HepG2 (cell line): ENCODE results near the gene FAM234A. TPM values are rescaled to one million over a fixed set of nuclear protein-coding genes. Genes with fewer than 3 reads are reported as not detected.

Source experiments
- ASH2L ChIP-seq: fragments of 300-600, 200-600 bp; sonication (generic); IDR thresholded peaks from 2 replicates; pipeline ENCODE4 v1.7.0; 2017; ENCODE audit warnings: low read depth, mild to moderate bottlenecking, moderate library complexity, mixed read lengths, low read length; ENCODE audit not compliant: insufficient read length
- FOXO1 ChIP-seq: sonication (generic); formaldehyde crosslinking; IDR thresholded peaks from 2 replicates; pipeline ENCODE4 v1.4.0; 2020; ENCODE audit warnings: missing genetic modification reagents
- MXD4 ChIP-seq: IDR thresholded peaks from 2 replicates; pipeline ENCODE4 v1.6.1; 2016; ENCODE audit warnings: mild to moderate bottlenecking, missing biosample characterization, missing genetic modification reagents
- NCOA2 ChIP-seq: sonication (generic); formaldehyde crosslinking; IDR thresholded peaks from 2 replicates; pipeline ENCODE4 v1.8.0; 2022; ENCODE audit warnings: inconsistent platforms
- NKX3-1 ChIP-seq: sonication (generic); formaldehyde crosslinking; IDR thresholded peaks from 2 replicates; pipeline ENCODE4 v1.5.0; 2020; ENCODE audit warnings: missing genetic modification reagents
- PHF21A ChIP-seq: sonication (generic); formaldehyde crosslinking; IDR thresholded peaks from 2 replicates; pipeline ENCODE4 v1.5.0; 2020; ENCODE audit warnings: mild to moderate bottlenecking, missing genetic modification reagents
- RAD51 ChIP-seq: fragments of 450-650 bp; IDR thresholded peaks from 2 replicates; pipeline ENCODE4 v1.6.1; 2016; ENCODE audit warnings: borderline replicate concordance
- RCOR2 ChIP-seq: IDR thresholded peaks from 2 replicates; pipeline ENCODE4 v1.6.1; 2016; ENCODE audit warnings: missing biosample characterization, missing genetic modification reagents
- RFX1 ChIP-seq: fragments of 450-650 bp; IDR thresholded peaks from 2 replicates; pipeline ENCODE4 v1.6.1; 2017
- RFXANK ChIP-seq: IDR thresholded peaks from 2 replicates; pipeline ENCODE4 v1.6.1; 2016
- SOX6 ChIP-seq, 2 experiments: fragments of 450-650 bp in 1 of 2; sonication (generic) in 1 of 2; formaldehyde crosslinking in 1 of 2; IDR thresholded peaks; 2 replicates each; pipeline versions ENCODE4 v1.4.0 to v1.6.1; 2017 to 2020; ENCODE audit warnings: antibody characterized with exemption in 1 of 2, mild to moderate bottlenecking in 1 of 2, missing genetic modification reagents in 1 of 2
- SPEN ChIP-seq: sonication (generic); formaldehyde crosslinking; IDR thresholded peaks from 2 replicates; pipeline ENCODE4 v1.5.1; 2020; ENCODE audit warnings: low read depth, mild to moderate bottlenecking, missing genetic modification reagents
- ZFP36L1 ChIP-seq: sonication (generic); formaldehyde crosslinking; IDR thresholded peaks from 2 replicates; pipeline ENCODE4 v1.8.0; 2022; ENCODE audit warnings: mild to moderate bottlenecking, missing genetic modification reagents, moderate library complexity
- ZMYM3 ChIP-seq: sonication (generic); formaldehyde crosslinking; IDR thresholded peaks from 2 replicates; pipeline ENCODE4 v1.5.1; 2020; ENCODE audit warnings: mild to moderate bottlenecking, missing genetic modification reagents
- ZNF432 ChIP-seq: sonication (generic); formaldehyde crosslinking; IDR thresholded peaks from 2 replicates; pipeline ENCODE4 v1.5.0; 2020; ENCODE audit warnings: missing genetic modification reagents, mild to moderate bottlenecking, borderline replicate concordance
- ZNF552 ChIP-seq: sonication (generic); formaldehyde crosslinking; IDR thresholded peaks from 2 replicates; pipeline ENCODE4 v1.9.0; 2022; ENCODE audit warnings: missing genetic modification reagents, mild to moderate bottlenecking, borderline replicate concordance
- ZNF720 ChIP-seq: sonication (generic); formaldehyde crosslinking; IDR thresholded peaks from 2 replicates; pipeline ENCODE4 v1.4.0; 2020; ENCODE audit warnings: missing genetic modification reagents
- ZNF766 ChIP-seq: sonication (generic); formaldehyde crosslinking; IDR thresholded peaks from 2 replicates; pipeline ENCODE4 v1.5.0; 2020; ENCODE audit warnings: missing genetic modification reagents, borderline replicate concordance
- ZNF776 ChIP-seq: sonication (generic); formaldehyde crosslinking; IDR thresholded peaks from 2 replicates; pipeline ENCODE4 v1.4.0; 2020; ENCODE audit warnings: mild to moderate bottlenecking, missing genetic modification reagents
- ZNF782 ChIP-seq: sonication (generic); formaldehyde crosslinking; IDR thresholded peaks from 2 replicates; pipeline ENCODE4 v1.4.0; 2020; ENCODE audit warnings: missing genetic modification reagents, mild to moderate bottlenecking, borderline replicate concordance
- polyA plus RNA-seq, 8 experiments: library from polyadenylated mRNA; depleted of rRNA in 3 of 8; stranded (reverse) in 7 of 8; unstranded in 1 of 8; fragments of >200 nt; fragmentation: Illumina TruSeq in 4 of 8; extraction: Trizol in 4 of 8; gene quantifications; 2 replicates each; pipeline versions ENCODE4 v1.2.1 to v1.2.3, GENCODE V29; 2011 to 2016; ENCODE audit warnings: low read depth in 4 of 8, missing spikeins in 1 of 8, mixed read lengths in 1 of 8; ENCODE audit not compliant: insufficient read depth in 1 of 8
- total RNA-seq, 5 experiments: library from RNA; depleted of rRNA; stranded (reverse); fragments of >200 nt; fragmentation: Illumina TruSeq; extraction: Trizol; gene quantifications; 2 replicates each; pipeline ENCODE4 v1.2.3, GENCODE V29; 2016; ENCODE audit warnings: low read depth in 1 of 5
- TF ChIP-seq, protein P1 (sequence below): IDR thresholded peaks from 2 replicates; pipeline ENCODE4 v1.6.1; 2016; ENCODE audit warnings: low read depth, borderline replicate concordance
- TF ChIP-seq, protein P2 (sequence below): sonication (generic); formaldehyde crosslinking; IDR thresholded peaks from 2 replicates; pipeline ENCODE4 v1.9.0; 2022; ENCODE audit warnings: low read depth, missing genetic modification reagents
- TF ChIP-seq, protein P3 (sequence below): sonication (generic); formaldehyde crosslinking; IDR thresholded peaks from 2 replicates; pipeline ENCODE4 v1.4.0; 2020; ENCODE audit warnings: mild to moderate bottlenecking, missing genetic modification reagents

FAM234A gene
- total and polyA plus RNA-seq, 2 of the 13 experiments (the other 11 are each of a cell fraction or from before 2014, with no cell fraction given): 29.2 to 34.4 TPM

DNA sequence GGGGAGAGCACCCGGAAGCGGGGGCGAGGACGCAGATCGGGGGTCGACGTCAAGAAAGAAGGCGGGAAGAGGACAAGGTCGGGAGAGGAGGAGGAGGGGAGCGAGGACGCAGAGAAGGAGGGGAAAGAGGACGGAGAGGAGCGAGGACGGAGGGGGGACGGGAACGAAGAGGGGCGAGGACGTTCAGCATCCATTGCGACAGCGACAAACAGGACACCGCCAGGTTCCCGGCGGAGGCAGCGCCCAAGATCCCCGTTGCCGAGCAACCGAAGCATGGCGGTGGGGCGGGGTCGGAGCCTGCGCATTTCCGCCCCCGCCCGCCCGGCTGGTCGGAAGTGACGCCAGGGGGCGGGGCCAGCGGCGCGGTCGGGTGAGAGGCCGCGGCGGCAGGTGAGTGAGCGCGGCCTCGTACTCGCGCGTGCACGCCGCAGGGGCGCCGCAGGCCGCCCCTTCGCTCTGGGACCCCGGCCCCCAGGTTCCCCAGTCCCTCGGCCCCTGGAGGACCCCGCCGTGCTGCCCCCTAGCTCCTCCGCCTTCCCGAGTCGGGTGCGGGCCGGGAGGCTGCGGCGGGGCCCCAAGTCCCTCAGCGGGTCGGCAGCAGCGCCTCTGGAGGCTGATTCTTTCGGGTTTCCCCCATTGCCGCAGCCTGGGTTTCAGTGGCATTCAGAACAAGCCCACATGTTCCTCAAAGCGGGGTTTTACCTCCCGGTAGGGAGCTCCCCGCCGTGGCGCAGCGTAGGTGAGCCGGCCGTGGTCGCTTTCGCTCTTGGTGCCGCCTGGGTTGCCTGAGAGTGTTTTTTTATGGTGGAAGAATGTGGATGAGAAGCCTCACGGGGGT is at the start of gene FAM234A (continued):
- TF ChIP-seq ZNF552 (no peak), FOXO1 (0 out of 2 replicates have a peak, but pooled peaks have one; percentile 8), ZNF782 (no peak), NKX3-1 (CRISPR knock-in tag) (no peak), ZNF720 (CRISPR knock-in tag) (no peak), NCOA2 (CRISPR knock-in tag) (peak; percentile 8; the same call in 1 of the 2 replicates), RFXANK (CRISPR knock-in tag) (no peak), SOX6 (IDR thresholded peaks at IDR 0.05) (no peak), SOX6 (CRISPR knock-in tag; IDR thresholded peaks at IDR 0.05) (no peak; the same call in 1 of the 2 replicates), MXD4 (CRISPR knock-in tag) (peak; percentile 53; the same call in 1 of the 2 replicates), ZNF432 (CRISPR knock-in tag) (no peak), RFX1 (peak; percentile 82), ZNF766 (CRISPR knock-in tag) (no peak), RCOR2 (no peak), RAD51 (no peak), SPEN (CRISPR knock-in tag) (peak; percentile 78), ZMYM3 (CRISPR knock-in tag) (no peak; the same call in none of the 2 replicates), PHF21A (CRISPR knock-in tag) (0 out of 2 replicates have a peak, but pooled peaks have one; percentile 59), ZNF776 (peak; percentile 23; the same call in 1 of the 2 replicates), ASH2L (peak; percentile 75), ZFP36L1 (CRISPR knock-in tag) (0 out of 2 replicates have a peak, but pooled peaks have one; percentile 40)
- TF ChIP-seq, protein P1, sequence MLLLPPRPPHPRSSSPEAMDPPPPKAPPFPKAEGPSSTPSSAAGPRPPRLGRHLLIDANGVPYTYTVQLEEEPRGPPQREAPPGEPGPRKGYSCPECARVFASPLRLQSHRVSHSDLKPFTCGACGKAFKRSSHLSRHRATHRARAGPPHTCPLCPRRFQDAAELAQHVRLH (CRISPR knock-in tag): no peak; the same call in 1 of the 2 replicates
- TF ChIP-seq, protein P2, sequence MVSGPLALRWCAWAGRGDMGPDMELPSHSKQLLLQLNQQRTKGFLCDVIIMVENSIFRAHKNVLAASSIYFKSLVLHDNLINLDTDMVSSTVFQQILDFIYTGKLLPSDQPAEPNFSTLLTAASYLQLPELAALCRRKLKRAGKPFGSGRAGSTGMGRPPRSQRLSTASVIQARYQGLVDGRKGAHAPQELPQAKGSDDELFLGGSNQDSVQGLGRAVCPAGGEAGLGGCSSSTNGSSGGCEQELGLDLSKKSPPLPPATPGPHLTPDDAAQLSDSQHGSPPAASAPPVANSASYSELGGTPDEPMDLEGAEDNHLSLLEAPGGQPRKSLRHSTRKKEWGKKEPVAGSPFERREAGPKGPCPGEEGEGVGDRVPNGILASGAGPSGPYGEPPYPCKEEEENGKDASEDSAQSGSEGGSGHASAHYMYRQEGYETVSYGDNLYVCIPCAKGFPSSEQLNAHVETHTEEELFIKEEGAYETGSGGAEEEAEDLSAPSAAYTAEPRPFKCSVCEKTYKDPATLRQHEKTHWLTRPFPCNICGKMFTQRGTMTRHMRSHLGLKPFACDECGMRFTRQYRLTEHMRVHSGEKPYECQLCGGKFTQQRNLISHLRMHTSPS: no peak
- TF ChIP-seq, protein P3, sequence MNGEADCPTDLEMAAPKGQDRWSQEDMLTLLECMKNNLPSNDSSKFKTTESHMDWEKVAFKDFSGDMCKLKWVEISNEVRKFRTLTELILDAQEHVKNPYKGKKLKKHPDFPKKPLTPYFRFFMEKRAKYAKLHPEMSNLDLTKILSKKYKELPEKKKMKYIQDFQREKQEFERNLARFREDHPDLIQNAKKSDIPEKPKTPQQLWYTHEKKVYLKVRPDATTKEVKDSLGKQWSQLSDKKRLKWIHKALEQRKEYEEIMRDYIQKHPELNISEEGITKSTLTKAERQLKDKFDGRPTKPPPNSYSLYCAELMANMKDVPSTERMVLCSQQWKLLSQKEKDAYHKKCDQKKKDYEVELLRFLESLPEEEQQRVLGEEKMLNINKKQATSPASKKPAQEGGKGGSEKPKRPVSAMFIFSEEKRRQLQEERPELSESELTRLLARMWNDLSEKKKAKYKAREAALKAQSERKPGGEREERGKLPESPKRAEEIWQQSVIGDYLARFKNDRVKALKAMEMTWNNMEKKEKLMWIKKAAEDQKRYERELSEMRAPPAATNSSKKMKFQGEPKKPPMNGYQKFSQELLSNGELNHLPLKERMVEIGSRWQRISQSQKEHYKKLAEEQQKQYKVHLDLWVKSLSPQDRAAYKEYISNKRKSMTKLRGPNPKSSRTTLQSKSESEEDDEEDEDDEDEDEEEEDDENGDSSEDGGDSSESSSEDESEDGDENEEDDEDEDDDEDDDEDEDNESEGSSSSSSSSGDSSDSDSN (CRISPR knock-in tag): peak; percentile 67
